Upper lobe of left lung (tissue), 6 donors: ENCODE results near the gene MED29. TPM values are rescaled to one million over a fixed set of nuclear protein-coding genes. Genes with fewer than 3 reads are reported as not detected.

Source experiments
- ATAC-seq, 2 donors: fragments of 200-7000 bp; cut with Tn5 transposase; one replicate each; pipeline ENCODE4 v1.9.1; 2022; ENCODE audit warnings: mild to moderate bottlenecking in 2 of 2, moderate library complexity in 2 of 2; ENCODE audit not compliant: low FRiP score in 2 of 2
- DNase-seq, 2 donors: peaks; one replicate each; pipeline ENCODE4 v3.0.0-alpha.2; 2019 to 2020
- H3K27ac ChIP-seq, 4 donors: fragments of 200-600 bp; sonication (generic); one replicate each; pipeline ENCODE4 v1.5.1; 2016 to 2019
- H3K27me3 ChIP-seq, 4 donors: fragments of 200-600 bp; sonication (generic); one replicate each; pipeline ENCODE4 v1.5.1; 2017 to 2019
- H3K36me3 ChIP-seq, 4 donors: fragments of 200-600 bp; sonication (generic); one replicate each; pipeline ENCODE4 v1.5.1; 2016 to 2019
- H3K4me1 ChIP-seq, 4 donors: fragments of 200-600 bp; sonication (generic); one replicate each; pipeline ENCODE4 v1.5.1; 2018 to 2019
- H3K4me3 ChIP-seq, 4 donors: fragments of 200-600 bp; sonication (generic); one replicate each; pipeline ENCODE4 v1.5.1; 2017 to 2019; ENCODE audit warnings: mild to moderate bottlenecking in 2 of 4, moderate library complexity in 1 of 4
- H3K9me3 ChIP-seq, 4 donors: fragments of 200-600 bp; sonication (generic); one replicate each; pipeline ENCODE4 v1.5.1; 2018 to 2019
- CTCF ChIP-seq, 6 experiments: fragments of 450-650 bp in 4 of 6; fragments of 200-600 bp in 2 of 6; sonication (generic) in 2 of 6; IDR thresholded peaks; one replicate each; pipeline ENCODE4 v1.5.1; 2016 to 2019; ENCODE audit warnings: antibody characterized with exemption in 6 of 6
- EP300 ChIP-seq, 4 donors: sonication (generic); formaldehyde crosslinking; IDR thresholded peaks; one replicate each; pipeline ENCODE4 v1.5.1; 2017; ENCODE audit warnings: antibody characterized with exemption in 4 of 4, control low read depth in 2 of 4
- POLR2A ChIP-seq, 4 donors: fragments of 450-650 bp; IDR thresholded peaks; one replicate each; pipeline ENCODE4 v1.5.1; 2016 to 2017; ENCODE audit warnings: antibody characterized with exemption in 4 of 4, mild to moderate bottlenecking in 2 of 4
- POLR2AphosphoS5 ChIP-seq, 2 donors: sonication (generic); formaldehyde crosslinking; IDR thresholded peaks; one replicate each; pipeline ENCODE4 v1.5.1; 2017; ENCODE audit warnings: antibody characterized with exemption in 2 of 2
- WGBS, 2 donors: methylation state at CpG; one replicate each; pipeline ENCODE4 v1.1.5; 2017 to 2018; 5-methylcytosine and 5-hydroxymethylcytosine counted together
- total RNA-seq, 6 donors: library from RNA; depleted of rRNA in 4 of 6; stranded (reverse); fragments of >200 nt in 4 of 6; gene quantifications; one replicate each; pipeline versions ENCODE4 v1.1.0 to v1.2.1, GENCODE V29; 2016 to 2021
- donor health status: DM: no; HTN: no; CAD: no; lungs with moderate emphysema.
- donor health status: DM: no; HTN: yes; CAD: no; lungs with severe emphysema.

Gene MED29
- total RNA-seq, 6 donors from 2014 or later, result 18.9 to 51.1 (median 33.7) TPM

GRCh38 chr19:39365531-39365930, 25.6 kb upstream of the MED29 start:
- peaks cover 0 to 6% (median 2%) of the 10 kb centered on the region in 4 donors for H3K4me1 ChIP-seq
- H3K27ac ChIP-seq, result no peak overlapping the region
- H3K4me3 ChIP-seq, result no peak overlapping the region
- 100% methylated on average over 1 of the region's 1 CpG for WGBS, 2 donors
- no peaks in the 10 kb centered on the region for H3K9me3 ChIP-seq
- H3K27me3 ChIP-seq, result no peaks in the 10 kb centered on the region
- ATAC-seq (no peak), DNase-seq (no peak)
- no peak for TF ChIP-seq EP300 (IDR thresholded peaks at IDR 0.05)
- TF ChIP-seq POLR2AphosphoS5 (IDR thresholded peaks at IDR 0.05), result no peak
- TF ChIP-seq CTCF (IDR thresholded peaks at IDR 0.05), result no peak
- no peak for TF ChIP-seq POLR2A (IDR thresholded peaks at IDR 0.05)
- H3K36me3 ChIP-seq, result peaks cover 12 to 91% (median 50%) of the 10 kb centered on the region in 4 donors

- DNase-seq, result no peak
- no peak overlapping the region for H3K4me3 ChIP-seq
- H3K27ac ChIP-seq, result no peak overlapping the region
- H3K4me1 ChIP-seq, result peaks cover 20 to 22% (median 21%) of the 10 kb centered on the region in 4 donors
- TF ChIP-seq POLR2AphosphoS5 (IDR thresholded peaks at IDR 0.05), result no peak
- no peak for TF ChIP-seq EP300 (IDR thresholded peaks at IDR 0.05)
- TF ChIP-seq CTCF (IDR thresholded peaks at IDR 0.05), result no peak
- TF ChIP-seq POLR2A (IDR thresholded peaks at IDR 0.05), result no peak
- ATAC-seq, result no peak
- no peaks in the 10 kb centered on the region for H3K27me3 ChIP-seq
- no peaks in the 10 kb centered on the region for H3K9me3 ChIP-seq
- peaks cover 5 to 72% (median 32%) of the 10 kb centered on the region in 4 donors for H3K36me3 ChIP-seq
- WGBS, 2 donors, result 81 to 86% methylated on average over 2 of the region's 2 CpGs
Observed at GRCh38 chr19:39369200-39369599, 22.0 kb upstream of the MED29 start.

- Histone ChIP-seq H3K27ac (peak overlapping the region in 1 of 4 donors; percentile 92), H3K4me3 (no peak overlapping the region), H3K4me1 (peaks cover 20 to 22% (median 21%) of the 10 kb centered on the region in 4 donors), H3K9me3 (no peaks in the 10 kb centered on the region), H3K36me3 (peaks cover 8 to 72% (median 39%) of the 10 kb centered on the region in 4 donors), H3K27me3 (no peaks in the 10 kb centered on the region)
- TF ChIP-seq POLR2AphosphoS5 (IDR thresholded peaks at IDR 0.05) (no peak), EP300 (IDR thresholded peaks at IDR 0.05) (no peak), CTCF (IDR thresholded peaks at IDR 0.05) (no peak), POLR2A (IDR thresholded peaks at IDR 0.05) (no peak)
- 87 to 91% methylated on average over 5 of the region's 5 CpGs for WGBS, 2 donors
- no peak for DNase-seq
- no peak for ATAC-seq
Observed at GRCh38 chr19:39370735-39371134, 20.4 kb upstream of the MED29 start.

- Histone ChIP-seq H3K9me3 (no peaks in the 10 kb centered on the region), H3K27me3 (no peaks in the 10 kb centered on the region), H3K4me1 (peaks cover 20 to 22% (median 21%) of the 10 kb centered on the region in 4 donors), H3K36me3 (peaks cover 20 to 72% (median 48%) of the 10 kb centered on the region in 4 donors), H3K4me3 (no peak overlapping the region), H3K27ac (peak overlapping the region; percentile 79 to 92 (median 84))
- WGBS, 2 donors, result 44 to 48% methylated on average over 8 of the region's 8 CpGs
- TF ChIP-seq POLR2A (IDR thresholded peaks at IDR 0.05) (no peak), CTCF (IDR thresholded peaks at IDR 0.05) (peak in 1 of 6 experiments; percentile 6), POLR2AphosphoS5 (IDR thresholded peaks at IDR 0.05) (peak in 1 of 2 donors; percentile 25), EP300 (IDR thresholded peaks at IDR 0.05) (no peak)
- ATAC-seq (peak; percentile 78 to 93), DNase-seq (peak in 1 of 2 donors; percentile 66)
Observed at GRCh38 chr19:39372047-39372802, 19.0 kb upstream of the MED29 start.
